Duodenal mucosa (tissue), 2 donors: ENCODE results near the gene C6orf163.

Experiments
- H3K27ac ChIP-seq: one replicate; pipeline ENCODE4 v1.7.0; 2013; ENCODE audit warnings: low read depth, low read length
- H3K27me3 ChIP-seq, 2 donors: one replicate each; pipeline ENCODE4 v1.7.0; 2013; ENCODE audit warnings: low read length in 2 of 2, control low read depth in 1 of 2; ENCODE audit not compliant: insufficient read depth in 2 of 2, control insufficient read depth in 1 of 2
- H3K36me3 ChIP-seq, 2 donors: one replicate each; pipeline ENCODE4 v1.7.0; 2013; ENCODE audit warnings: low read length in 2 of 2, control low read depth in 1 of 2; ENCODE audit not compliant: insufficient read depth in 2 of 2, control insufficient read depth in 1 of 2
- H3K4me1 ChIP-seq, 2 donors: one replicate each; pipeline ENCODE4 v1.7.0; 2013; ENCODE audit warnings: low read length in 2 of 2, control low read depth in 1 of 2; ENCODE audit not compliant: insufficient read depth in 2 of 2, control insufficient read depth in 1 of 2
- H3K4me3 ChIP-seq, 2 donors: one replicate each; pipeline ENCODE4 v1.7.0; 2013; ENCODE audit warnings: low read length in 2 of 2, low read depth in 1 of 2
- H3K9ac ChIP-seq, 2 donors: one replicate each; pipeline ENCODE4 v1.7.0; 2013; ENCODE audit warnings: low read length in 2 of 2, low read depth in 1 of 2
- H3K9me3 ChIP-seq, 2 donors: one replicate each; pipeline ENCODE4 v1.7.0; 2013; ENCODE audit warnings: low read length in 2 of 2, control low read depth in 1 of 2; ENCODE audit not compliant: control insufficient read depth in 1 of 2

C6orf163 gene

GRCh38 chr6:87407901-87408720 is 63.5 kb downstream of the C6orf163 start, which contains the start of gene CFAP206:
Gene CFAP206, plus strand, starts transcription at chr6:87407972. Its CDS starts 1,868 bp downstream, at chr6:87409840.
- Histone ChIP-seq H3K4me3 (peak within 1 kb of the TSS; percentile 94 to 97), H3K27me3 (peaks cover 0 to 4% of the 10 kb centered on the region in 2 donors), H3K36me3 (no peaks in the 10 kb centered on the region), H3K4me1 (peaks cover 3 to 4% of the 10 kb centered on the region in 2 donors), H3K9me3 (no peaks in the 10 kb centered on the region), H3K27ac (peak within 1 kb of the TSS; percentile 44), H3K9ac (peak within 1 kb of the TSS; percentile 77 to 96)

- Histone ChIP-seq H3K9me3 (no peaks in the 10 kb centered on the region), H3K9ac (peak overlapping the region; percentile 77 to 96), H3K4me3 (peak overlapping the region; percentile 94 to 97), H3K36me3 (no peaks in the 10 kb centered on the region), H3K27ac (no peak overlapping the region), H3K27me3 (peaks cover 0 to 4% of the 10 kb centered on the region in 2 donors), H3K4me1 (peaks cover 3 to 4% of the 10 kb centered on the region in 2 donors)
Observed at GRCh38 chr6:87408721-87409155, 64.1 kb downstream of the C6orf163 start.
